GM18873 (cell line): ENCODE data around the gene MUC5AC.
"Not testable (repeated sequence)": the region's sequence is repeated elsewhere in the genome, so short reads cannot be mapped to it uniquely, and the experiment has no call there.

Experiments used
- ATAC-seq: cut with Tn5 transposase; IDR thresholded peaks from one replicate; pipeline ENCODE4 v1.9.1; 2021; ENCODE audit warnings: mild to moderate bottlenecking, moderate library complexity, moderate number of reproducible peaks; ENCODE audit not compliant: unreplicated experiment, low FRiP score

MUC5AC gene

DNA sequence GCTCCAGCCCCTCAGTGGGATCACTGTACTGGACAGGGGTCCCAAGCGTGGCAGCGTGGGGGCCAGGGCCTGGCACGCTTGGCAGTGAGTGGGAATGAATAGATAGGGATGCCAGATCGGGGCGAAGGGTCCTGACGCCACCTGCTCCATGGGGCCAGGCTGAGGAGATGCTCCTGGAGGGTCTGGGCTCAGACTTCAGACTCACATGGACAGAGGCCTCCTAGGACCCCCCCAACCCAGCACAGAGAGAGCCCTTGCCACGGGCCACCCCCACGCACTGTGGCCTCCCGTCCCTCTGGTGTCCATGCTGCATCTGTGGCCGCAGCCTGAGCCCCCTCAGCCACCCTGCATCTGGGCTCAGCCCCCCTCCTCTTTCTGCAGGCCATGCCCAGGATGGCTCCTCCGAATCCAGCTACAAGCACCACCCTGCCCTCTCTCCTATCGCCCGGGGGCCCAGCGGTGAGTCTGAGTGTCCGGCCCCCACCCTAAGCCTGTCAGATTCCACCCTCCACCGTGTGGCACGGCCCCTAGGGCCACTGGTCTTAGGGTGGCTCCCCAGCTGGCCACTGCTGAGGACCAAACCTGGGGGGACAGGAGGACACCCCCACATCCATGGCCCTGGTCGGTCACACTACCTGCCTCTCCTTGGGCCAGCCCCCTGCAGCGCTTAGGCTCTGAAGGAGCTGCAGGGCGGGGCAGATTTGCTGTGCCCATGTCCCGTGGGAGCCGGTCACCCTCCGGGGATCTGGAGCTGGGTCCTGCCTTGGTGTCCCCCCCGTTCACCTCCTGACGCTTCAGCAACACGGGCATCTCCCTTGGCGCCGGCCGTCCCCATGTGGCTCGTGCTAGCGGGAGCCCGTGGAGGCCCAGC, 2.7 kb downstream of the MUC5AC start:
- no peak for ATAC-seq

DNA sequence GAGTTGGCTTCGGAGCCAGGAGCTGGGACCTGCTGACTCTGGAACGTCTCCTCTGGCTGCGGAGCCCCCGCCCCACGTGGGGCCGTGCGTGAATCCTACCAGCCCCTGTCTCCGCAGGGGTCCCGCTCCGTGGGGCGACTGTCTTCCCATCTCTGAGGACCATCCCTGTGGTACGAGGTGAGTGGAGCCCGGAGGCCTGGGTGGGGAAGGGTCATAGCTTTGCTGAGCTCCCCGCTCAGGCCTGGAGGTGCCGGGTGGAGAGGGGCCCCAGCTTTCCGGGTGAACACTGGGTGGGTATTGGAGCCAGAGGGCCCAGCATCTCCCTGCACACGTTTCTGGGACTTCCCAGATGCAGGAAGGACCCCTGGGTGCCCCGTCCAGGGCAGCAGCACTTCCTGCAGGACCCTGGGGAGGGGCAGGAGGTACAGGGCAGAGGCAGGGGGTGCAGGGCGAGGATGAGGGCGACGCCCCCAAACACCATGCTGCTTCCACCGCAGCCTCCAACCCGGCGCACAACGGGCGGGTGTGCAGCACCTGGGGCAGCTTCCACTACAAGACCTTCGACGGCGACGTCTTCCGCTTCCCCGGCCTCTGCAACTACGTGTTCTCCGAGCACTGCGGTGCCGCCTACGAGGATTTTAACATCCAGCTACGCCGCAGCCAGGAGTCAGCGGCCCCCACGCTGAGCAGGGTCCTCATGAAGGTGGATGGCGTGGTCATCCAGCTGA, 3.8 kb downstream of the MUC5AC start:
- no peak for ATAC-seq

DNA sequence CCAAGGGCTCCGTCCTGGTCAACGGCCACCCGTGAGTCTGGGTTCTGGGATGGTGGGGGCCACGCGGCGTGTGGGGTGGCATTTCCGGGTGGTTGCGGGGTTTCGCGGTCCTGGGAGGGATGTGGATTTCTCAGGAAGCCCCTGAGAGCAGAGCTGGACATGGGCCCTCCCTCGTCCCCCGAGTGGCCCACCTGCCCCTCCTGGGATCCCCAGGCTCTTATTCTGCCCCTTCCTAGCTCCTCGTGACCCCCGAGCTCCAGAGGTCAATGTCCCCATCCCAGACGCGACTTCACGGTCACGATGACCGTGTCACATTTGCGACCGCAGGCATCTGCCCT, 4.4 kb downstream of the MUC5AC start:
- ATAC-seq = no peak

DNA sequence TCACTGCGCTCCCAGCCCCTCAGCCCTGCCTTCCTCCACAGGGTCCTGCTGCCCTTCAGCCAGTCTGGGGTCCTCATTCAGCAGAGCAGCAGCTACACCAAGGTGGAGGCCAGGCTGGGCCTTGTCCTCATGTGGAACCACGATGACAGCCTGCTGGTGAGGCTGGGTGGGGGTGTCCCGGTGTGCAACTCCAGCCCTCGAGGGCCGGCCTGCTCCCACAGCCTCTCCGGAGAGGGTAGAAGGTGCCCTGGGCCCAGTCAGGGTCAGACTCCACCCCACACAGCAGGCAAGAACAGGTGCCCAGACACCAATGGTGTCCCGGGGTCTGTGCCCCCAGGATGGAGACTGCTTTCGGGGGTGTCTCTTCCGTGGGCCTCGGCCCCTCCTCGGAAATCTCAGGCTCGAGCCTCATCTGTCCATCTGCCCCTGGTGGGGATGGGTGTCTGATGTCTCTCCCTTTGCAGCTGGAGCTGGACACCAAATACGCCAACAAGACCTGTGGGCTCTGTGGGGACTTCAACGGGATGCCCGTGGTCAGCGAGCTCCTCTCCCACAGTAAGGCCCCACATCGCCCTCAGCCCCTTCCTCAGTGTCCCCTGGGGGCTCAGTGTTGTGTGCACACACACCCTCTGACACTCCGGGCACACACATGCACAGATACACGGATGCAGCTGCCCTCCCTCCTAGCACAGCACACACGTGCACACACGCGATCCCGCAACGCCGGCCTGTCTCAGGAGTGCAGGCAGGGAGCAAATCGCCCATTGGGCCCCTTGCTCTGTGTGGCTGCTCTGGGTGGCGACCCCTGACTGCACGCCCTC, 4.9 kb downstream of the MUC5AC start:
- ATAC-seq = no peak

DNA sequence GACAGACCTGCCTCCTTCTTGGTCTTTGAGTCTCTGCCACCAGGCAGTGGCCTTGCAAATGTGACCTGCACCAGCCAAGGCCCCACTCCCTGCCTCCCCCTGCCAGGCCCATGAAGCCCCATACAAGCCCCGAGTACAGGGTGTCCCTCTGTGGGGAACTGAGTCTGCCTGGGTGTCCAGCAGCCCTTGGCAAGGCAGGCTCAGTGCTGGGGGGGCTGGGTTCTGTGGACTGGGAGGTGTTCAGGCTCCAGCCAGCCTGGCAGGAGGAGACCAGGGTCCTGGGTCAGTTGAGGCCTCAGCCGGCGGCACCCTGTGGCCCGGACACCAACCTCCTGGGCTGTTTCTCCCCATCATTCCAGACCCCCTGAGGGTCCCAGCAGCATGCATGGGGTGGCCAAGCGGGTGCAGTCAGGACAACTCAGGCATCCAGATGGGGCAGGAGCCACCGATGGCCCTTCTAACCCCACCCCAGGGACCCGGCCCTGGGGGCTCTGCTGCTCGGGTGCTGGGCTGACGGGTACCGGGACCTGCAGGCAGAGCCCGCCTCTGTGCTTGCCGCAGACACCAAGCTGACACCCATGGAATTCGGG, 5.7 kb downstream of the MUC5AC start:
- no peak for ATAC-seq

DNA sequence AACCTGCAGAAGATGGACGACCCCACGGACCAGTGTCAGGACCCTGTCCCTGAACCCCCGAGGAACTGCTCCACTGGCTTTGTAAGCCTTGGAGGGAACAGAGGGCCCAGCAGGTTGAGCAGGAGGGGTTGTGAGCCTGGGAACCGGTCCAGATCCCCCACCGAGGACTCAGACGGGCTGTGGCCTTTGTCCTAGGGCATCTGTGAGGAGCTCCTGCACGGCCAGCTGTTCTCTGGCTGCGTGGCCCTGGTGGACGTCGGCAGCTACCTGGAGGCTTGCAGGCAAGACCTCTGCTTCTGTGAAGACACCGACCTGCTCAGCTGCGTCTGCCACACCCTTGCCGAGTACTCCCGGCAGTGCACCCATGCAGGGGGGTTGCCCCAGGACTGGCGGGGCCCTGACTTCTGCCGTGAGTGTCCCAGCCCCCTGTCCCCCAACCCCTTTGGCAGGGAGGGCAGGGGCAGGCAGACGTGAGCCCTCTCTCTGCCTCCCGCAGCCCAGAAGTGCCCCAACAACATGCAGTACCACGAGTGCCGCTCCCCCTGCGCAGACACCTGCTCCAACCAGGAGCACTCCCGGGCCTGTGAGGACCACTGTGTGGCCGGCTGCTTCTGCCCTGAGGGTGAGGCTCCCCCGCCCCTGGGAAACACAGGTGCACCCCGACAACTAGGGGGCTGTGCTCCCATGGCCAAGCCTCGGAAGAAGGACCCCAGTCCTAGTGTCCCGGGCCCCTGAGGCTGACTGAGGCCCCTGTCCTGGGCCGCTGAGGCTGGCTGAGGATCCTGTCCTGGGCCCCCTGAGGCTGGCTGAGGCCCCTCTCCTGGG, 6.4 kb downstream of the MUC5AC start:
- no peak for ATAC-seq

DNA sequence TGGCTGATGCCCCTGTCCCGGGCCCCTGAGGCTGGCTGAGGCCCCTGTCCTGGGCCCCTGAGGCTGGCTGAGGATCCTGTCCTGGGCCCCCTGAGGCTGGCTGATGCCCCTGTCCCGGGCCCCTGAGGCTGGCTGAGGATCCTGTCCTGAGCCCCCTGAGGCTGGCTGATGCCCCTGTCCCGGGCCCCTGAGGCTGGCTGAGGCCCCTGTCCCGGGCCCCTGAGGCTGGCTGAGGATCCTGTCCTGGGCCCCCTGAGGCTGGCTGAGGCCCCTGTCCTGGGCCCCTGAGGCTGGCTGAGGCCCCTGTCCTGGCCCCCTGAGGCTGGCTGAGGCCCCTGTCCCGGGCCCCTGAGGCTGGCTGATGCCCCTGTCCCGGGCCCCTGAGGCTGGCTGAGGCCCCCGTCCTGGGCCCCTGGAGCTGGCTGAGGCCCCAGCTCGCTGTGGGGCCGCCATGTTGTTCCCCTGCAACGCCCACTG, 7.1 kb downstream of the MUC5AC start:
- not testable (repeated sequence) for ATAC-seq

DNA sequence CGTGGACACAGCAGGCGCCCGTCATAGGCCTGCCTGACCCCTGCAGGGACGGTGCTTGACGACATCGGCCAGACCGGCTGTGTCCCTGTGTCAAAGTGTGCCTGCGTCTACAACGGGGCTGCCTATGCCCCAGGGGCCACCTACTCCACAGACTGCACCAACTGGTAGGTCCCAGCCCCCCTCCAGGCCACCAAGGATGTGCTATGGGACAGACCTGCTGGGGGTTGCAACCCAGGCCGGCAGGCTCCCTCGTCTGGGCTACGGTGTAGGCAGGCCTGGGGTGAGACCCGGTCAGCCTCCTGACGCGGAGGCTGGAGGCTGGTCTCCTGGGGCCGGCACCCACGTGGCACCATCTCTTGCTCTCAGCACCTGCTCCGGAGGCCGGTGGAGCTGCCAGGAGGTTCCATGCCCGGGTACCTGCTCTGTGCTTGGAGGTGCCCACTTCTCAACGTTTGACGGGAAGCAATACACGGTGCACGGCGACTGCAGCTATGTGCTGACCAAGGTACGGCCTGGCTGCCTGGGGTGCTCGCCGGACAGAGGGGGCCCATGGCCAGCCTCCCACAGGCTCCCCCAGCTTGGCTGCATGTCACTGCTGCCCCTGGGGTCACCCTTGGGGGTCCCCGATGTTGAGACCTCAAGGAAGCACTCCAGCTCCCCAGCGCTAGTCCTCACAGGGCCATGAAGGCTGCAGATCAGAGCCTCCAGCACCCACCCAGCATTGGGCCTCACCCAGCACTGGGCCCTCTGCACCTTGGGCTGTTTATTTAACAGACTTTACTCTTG, 7.7 kb downstream of the MUC5AC start:
- no peak for ATAC-seq

DNA sequence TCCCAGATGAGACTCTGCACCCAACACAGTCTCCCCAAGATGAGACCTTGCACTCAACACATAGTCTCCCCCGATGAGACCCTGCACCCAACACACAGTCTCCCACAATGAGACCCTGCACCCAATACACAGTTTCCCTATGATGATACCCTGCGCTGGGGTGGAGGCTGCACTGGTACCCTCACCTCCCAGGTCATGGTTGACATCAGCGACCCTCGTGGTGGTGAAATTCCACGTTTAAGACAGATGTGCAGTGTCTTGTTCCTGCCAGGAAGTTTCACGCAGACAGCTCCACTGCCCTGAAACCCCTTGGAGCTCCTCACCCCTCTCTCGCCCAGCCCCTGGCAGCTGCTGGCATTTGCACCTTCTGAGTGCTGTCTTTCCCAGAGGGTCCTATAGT, 9.5 kb downstream of the MUC5AC start:
- ATAC-seq = no peak

DNA sequence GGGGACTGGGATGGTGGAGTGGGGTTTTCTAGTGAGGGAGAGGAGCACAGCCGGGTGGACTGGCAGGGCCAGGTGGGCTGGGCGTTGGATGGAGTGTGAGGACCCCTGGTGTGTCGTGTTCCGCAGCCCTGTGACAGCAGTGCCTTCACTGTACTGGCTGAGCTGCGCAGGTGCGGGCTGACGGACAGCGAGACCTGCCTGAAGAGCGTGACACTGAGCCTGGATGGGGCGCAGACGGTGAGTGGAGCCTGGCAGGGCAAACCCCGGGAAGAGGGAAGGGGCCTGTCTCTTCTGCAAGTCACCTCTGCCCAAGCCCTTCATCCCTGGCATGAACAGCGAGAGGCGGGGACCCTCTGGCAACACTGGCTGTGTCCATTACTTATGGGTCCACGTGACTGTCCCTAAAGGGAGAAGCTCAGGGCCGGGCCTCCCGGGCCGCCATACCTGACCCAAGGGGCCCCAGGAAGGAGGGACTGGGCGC, 10.0 kb downstream of the MUC5AC start:
- no peak for ATAC-seq

DNA sequence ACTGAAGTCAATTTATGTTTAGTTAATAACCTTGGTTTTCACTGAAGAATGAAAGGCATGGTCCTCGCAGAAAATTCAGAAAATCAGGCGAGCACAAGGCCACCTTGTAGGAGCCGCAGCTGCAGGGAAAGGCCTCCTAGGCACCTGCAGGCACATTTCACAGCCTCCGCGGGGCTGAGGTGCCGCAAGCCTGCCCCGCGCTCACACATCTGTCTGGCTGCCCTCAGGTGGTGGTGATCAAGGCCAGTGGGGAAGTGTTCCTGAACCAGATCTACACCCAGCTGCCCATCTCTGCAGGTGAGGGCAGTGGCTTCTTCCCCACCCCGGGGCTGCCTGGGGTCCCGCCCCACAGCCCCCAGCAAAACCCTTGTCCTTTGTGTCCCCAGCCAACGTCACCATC, 10.5 kb downstream of the MUC5AC start:
- no peak for ATAC-seq

DNA sequence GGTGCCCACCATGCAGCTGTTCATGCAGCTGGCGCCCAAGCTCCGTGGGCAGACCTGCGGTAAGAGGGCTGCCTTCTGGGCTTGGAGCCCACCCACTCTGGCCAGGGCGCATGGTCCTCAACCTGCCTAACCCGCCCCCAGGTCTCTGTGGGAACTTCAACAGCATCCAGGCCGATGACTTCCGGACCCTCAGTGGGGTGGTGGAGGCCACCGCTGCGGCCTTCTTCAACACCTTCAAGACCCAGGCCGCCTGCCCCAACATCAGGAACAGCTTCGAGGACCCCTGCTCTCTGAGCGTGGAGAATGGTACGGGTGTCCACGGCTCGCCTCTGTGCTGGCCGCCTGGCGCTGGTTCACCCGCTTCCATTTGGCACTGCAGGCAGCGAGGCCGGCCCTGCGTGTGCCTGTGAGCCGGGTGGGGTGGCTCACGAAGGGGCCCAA, 11.0 kb downstream of the MUC5AC start:
- no peak for ATAC-seq

DNA sequence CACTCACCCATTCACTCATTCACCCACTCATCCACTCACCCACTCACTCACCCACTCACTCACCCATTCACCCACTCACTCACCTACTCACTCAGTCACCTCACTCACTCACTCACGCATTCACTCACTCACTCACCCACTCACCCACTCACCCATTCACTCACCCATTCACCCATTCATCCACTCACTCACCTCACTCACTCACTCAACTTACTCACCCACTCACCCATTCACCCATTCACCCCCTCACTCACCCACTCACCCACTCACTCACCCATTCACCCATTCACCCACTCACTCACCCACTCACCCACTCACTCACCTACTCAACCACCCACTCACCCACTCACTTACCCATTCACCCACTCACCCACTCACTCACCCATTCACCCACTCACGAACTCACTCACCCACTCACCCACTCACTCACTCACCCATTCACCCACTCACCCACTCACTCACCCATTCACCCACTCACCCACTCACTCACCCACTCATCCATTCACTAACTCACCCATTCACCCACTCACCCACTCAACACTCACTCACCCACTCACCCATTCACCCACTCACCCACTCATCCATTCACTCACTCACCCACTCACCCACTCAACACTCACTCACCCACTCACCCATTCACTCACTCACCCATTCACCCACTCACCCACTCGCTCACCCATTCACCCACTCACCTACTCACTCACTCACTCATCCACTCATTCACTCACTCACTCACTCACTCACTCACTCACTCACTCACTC, 13.7 kb downstream of the MUC5AC start:
- ATAC-seq = no peak

DNA sequence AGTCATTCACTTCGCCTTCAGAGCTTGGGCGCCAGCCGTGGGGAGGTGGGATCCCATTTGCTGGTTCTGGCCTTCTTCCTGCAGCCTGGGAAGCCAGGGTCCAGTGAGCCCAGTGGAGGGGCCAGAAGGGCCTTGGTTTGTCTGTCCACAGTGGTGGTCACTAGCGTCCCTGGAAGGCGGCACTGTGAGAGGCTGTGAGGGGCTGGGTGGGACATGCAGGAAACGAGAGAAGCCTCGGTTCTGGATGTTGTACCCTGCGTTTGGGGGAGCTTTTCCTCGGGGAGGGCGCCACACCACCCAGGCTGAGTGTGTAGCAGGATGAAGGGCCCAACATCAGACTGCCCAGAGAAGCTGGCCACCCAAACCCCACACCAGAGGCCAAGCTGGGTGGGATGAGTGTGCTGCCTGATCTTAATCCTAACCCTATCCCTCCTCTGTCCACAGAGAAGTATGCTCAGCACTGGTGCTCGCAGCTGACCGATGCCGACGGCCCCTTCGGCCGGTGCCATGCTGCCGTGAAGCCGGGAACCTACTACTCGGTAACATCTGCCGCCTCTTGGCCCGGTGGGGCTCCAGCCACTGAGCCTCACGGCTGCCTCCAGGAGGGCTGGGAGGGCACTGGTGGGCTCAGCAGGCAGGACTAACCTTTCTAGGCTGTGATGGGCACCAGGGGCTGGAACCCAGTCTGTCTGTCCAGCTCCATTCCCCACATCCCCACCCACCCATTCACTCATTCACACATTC, 14.4 kb downstream of the MUC5AC start:
- ATAC-seq = no peak

DNA sequence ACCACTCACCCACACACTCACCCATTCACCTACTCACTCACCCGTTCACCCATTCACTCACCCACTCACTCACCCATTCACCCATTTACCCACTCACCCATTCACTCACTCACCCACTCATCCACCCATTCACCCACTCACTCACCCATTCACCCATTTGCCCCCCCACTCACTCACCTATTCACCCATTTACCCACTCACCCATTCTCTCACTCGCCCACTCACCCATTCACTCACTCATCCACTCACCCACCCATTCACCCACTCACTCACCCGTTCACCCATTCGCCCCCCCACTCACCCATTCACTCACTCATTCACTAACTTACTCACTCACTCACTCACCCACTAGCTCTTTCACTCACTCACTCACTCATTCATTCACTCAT, 15.0 kb downstream of the MUC5AC start:
- no peak for ATAC-seq

DNA sequence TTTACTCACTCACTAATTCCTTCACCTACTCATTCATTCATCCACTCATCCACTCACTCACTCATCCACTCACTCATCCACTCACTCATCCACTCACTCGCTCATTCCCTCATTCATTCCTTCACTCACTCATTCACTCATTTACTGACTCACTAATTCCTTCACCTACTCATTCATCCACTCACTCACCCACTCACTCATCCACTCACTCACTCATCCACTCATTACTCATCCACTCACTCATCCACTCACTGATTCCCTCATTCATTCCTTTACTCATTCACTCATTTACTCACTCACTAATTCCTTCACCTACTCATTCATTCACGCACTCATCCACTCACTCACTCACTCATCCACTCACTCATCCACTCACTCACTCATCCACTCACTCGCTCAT, 15.6 kb downstream of the MUC5AC start:
- ATAC-seq = not testable (repeated sequence)
